HG02852 (cell line): ENCODE results near the gene MFNG.

ENCODE experiments used
- ATAC-seq: cut with Tn5 transposase; IDR thresholded peaks from one replicate; pipeline ENCODE4 v1.9.1; 2021; ENCODE audit warnings: mild to moderate bottlenecking, moderate library complexity; ENCODE audit not compliant: unreplicated experiment

Gene MFNG

DNA sequence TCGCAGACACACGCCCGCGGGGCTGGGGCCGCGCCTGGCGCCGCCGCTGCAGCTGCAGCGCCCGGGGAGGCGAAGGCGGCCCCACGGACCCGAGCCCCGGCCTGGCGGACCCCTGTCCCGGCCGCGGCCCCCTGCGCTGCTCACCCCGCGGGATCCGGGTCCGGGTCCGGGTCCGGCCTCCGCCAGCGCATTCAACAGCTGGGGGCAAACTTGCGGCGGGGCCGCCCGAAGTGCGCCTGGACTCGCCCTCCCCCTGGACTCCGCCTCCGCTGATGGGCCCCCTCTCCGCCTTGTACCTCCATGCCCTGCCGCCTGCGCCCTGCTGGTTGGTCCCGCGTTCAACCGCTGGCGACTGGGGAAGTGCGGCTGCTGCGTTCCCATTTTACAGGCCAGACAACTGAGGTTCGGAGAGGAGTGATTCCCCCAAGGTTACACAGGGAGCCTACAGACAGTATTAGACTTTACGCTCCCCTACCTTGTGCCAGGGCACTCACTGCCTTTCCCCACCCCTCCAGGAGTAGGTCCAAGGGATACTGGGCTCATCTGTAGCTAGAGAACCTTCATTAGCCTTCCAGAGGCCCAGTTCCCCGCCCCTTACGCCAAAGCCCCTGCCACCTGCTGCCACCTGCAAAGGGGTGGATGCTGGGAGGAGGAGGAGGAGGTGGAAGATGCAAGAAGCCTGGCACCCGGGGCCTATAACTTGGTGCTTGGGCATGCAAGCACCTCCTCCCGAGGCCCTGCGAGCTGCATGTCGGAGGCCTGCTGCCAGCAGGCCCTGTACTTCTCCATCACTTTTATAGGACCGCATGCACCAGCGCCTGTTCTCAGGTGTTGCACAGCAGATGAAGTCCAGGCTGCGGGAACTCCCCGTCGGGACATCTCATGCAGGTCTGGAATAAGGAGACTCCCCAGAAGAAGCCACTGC, 58.2 kb downstream of the MFNG start:
- ATAC-seq, result no peak

DNA sequence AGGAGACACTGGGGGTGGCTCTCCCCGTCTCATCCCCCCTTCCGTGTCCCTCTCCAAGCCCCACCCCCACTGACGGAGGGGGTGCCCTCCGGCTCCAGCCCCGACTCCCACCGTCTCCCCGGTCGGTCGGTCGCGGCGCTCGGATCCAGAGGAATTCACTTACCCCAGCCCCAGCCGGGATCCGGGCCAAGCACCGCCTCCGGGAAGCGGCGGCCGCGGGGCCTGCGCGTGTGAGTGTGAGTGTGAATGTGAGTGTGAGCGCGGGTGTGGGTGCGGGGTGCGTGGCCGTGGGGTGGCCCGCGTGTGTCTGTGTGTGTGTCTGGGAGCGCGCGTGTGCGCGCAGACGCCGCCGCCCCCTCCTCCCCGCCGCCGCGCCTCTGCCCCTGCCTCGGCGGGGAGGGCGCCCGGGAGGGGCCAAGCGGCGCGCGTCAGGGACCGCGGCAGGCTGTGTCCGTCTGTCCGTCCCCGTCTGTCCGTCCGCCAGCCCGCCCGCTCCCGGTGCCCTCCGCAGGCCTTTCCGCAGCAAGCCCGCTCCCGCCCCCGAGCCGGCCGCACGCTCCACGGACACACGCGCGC, 59.0 kb downstream of the MFNG start, which contains the start of gene ELFN2:
Gene ELFN2, minus strand, starts transcription at position 345 of the 576 bp plus-strand sequence. CDS start 51,945 bp downstream, outside the sequence.
- ATAC-seq, result no peak

DNA sequence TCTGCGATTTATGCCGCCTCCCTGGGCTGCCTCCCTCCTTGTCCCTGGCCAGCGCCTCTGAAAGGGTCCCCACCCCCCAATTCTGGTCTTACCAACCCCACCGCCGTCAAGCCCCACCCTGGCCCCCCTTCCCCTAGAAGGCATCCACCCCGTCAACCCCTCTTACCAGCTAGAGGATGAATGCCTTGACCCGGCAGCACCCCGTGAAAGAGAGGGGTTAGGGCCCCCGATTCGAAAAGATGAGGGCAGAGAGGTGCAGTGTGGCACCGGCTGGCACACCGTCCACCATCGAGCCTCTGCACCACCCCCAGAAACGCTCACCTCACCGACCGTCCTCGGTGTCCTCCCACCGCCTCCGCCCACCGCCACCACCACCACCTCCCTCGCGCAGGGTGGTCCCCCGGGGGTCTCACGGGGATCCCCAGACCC, 59.5 kb downstream of the MFNG start:
- no peak for ATAC-seq

DNA sequence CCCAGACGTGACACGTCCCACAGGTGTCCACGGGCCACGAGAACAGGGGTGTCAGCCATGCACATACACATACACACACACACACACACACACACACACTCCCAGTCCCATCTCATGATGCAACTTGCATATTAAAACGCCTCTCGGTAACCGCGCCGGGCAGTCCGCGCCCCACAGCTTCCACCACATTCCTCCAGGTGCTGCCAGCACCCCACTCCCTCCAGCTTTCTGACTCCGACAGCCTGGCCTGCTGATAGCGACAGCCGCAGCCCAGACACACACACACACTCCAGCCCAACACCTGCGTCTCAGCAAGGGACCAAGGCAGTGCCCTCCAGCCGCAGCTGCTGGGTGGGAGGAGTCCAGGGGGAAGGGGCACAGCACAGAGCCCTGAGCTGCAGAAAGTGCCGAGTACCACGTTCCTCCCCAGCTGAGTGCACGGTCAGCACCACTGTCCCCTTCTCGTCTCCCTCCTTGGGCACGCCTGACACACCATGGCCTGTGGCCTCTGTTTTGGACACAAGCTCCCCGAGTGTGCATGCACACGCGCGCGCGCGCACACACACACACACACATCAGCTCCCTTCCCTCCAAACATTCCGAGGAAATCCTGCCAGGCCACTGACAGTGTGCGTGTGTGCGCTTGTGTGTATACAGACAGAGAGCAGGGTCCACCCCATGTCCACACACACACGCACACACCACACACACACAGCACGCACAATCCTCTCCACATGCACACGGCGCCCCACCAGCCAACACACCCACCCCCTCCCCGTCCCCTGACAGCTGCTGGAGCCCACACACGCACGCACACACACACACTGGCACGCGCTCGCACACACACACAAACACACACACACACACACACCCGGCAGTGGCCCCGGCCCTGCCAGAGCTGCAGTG, 60.1 kb downstream of the MFNG start:
- ATAC-seq, result no peak

DNA sequence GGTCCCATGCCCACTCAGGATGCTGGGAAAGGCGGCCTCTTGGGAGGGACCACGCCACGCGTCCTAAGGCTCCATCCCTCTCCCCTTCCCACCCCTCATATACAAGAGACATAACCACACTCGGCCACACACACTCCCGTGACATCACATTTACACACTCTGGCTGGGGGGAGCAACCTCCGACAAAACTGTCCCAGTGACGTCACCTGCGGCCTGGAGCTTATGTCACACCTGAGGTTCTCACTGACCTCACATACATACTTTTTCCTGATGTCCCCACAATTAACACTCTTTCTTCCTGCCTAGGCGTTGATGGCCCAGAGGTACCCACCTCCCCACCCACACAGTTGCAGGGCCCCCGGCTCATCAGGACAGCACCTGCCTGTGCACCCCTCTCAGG, 60.8 kb downstream of the MFNG start:
- ATAC-seq, result no peak

DNA sequence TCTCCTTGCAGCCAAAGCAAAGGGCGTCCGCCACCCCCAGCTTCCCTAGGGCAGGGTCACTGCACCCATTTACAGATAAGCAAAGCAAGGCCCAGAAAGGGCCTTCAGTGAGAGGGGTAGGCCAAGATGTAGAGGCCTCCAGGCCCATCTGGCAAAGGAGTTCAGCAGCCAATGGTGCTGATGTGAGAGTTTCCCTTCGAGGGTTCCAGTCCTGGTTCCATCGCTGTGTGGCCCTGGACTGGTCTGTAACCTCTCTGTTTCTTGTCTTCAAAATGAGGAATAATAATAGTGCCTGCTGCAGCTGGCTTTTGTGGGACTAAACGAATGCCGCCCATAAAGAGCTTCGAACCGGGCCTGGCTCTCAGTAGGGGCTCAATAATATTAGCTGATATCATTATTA, 62.9 kb downstream of the MFNG start:
- no peak for ATAC-seq

DNA sequence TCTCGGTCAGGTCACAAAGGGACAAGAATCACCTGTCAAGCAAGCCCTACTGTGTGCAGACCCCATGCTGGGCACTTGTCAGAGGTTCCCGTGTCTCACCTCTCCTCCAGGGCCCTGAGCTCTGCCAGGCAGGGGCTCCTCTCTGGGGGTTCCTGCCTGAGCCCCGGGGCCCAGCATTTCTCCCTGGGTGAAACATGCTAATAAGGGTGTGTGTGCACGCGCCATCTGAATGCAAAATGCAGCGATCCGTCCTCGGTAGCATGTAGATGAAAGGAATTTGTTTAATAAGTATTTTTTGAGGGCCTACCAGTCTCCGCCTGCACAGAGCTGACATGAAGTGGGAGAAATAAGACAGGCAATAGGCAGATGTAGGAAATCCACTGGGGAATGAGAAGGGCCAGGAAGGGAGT, 64.7 kb downstream of the MFNG start:
- ATAC-seq, result no peak

DNA sequence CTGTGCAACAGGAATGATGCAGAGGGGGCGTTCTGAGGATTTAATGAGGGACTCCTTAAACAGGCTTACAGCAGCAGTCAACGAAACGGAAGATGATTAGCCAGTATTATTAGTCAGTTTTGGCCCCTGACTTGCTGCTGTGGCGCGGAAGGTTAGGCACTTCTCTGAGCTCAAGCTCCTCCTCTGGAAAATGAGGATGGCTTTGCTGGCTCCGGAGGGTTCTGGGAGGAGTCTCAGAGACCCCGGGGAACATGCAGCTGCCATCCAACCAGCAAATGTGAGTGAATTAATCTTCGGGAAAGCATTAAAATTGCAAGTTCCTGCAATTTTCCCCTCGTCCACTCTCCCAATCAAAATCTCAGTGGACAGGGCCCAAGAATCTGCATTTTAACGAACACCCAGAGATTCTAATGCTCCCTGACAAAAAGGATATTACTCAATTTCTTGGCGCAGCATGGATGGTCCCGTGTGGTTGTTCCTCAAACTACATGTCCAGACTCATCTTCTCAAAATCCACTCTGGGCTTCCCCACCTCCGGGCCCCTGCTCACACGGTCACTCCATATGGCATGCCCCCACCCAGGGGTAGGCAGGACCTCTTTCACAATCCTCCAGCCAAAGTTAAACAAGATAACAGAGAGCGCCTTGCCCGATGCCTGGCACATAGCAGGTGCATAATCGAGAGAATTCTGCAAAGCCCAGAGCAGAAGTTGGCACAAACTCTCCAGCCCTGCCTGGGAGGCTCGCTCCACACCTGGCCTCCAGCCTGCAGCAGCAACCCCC, 65.3 kb downstream of the MFNG start:
- ATAC-seq, result no peak

DNA sequence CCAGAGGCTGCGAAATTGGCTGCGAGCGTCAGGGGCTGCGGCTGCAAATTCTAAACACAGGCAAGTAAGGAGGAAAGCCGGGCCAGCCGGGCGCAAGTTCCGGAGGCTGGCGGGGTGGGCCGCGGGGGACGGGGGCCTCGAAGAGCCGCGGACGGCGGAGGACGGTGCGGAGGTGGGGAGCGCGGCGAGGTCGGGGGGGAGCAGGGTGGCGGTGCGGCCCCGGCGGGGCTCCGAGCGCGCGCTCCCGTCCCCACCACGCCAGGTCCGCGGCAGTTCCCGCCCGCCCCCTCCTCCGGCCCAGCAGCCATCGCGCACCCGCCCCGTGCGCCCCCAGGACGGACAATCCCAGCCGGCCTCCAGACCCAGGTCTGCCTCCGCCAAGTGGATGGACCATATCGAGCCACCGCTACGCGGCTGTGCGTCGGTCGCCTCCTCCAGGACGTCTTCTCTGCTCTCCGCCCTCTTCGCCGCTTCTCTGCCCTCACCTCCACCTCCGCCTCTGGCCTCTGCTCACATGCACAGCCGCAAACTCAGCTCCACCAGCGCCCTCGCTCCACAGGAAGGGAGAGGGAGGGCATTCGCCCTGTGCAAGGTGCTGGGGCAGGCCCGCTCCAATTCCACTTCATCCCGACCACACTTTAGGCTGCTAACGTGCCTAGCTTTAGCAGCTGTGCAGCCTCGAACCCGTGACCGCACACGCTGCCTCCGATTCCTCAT, 66.1 kb downstream of the MFNG start:
- ATAC-seq, result no peak

DNA sequence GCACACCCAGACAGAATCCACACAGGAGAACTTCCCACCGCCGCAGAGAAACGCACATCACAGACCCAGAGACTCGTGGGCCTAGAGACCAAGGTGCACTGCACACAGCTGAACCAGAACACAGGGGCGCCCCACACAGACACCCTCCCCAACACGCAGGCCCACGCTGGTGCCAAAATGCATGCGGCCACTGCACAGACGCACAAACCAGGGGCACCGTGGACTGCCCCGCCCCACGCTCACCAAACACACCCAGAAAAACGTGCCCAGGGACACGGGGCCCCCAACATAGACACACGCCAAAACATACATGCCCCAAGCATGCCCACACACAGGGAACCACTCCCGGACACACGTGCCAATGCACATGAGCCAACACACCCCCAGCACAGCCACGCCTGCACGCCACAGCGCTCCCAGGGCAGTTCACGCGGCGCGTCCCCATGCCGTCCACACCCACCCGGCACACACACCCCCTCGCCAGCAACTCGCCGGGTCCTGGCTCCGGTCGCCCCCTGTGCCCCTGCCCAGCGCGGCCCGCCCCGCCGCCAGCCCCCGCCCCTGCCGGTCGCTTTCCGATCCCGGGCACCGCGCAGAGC, 66.7 kb downstream of the MFNG start:
- no peak for ATAC-seq
